K562 (cell line): ENCODE measurements around the gene TPBGL. TPM values are rescaled to one million over a fixed set of nuclear protein-coding genes. Genes with fewer than 3 reads are reported as not detected.
A peak's percentile ranks its signal among the peaks of the same experiment; 100 is the strongest.

Experiments used
- ATAC-seq: fragments of 200-7000 bp; cut with Tn5 transposase; 3 replicates; pipeline ENCODE4 v1.9.1; 2020; ENCODE audit warnings: moderate library complexity
- BruUV-seq: library from RNA; stranded (reverse); fragments of 400-500 nt; replicated peaks from 2 replicates; lab custom pipeline; 2021; lab: Mats Ljungman, UMichigan
- CTCF ChIA-PET: fragments of 300-600 bp; formaldehyde crosslinking; extraction: SDS; loops from one replicate; lab custom pipeline; 2021; ENCODE audit warnings: low intra/inter-chr PET ratio; lab: Yijun Ruan, JAX
- POLR2A ChIA-PET: fragments of 300-600, 350-650 bp; sonication (Branson Sonifier 250); formaldehyde crosslinking; extraction: SDS; loops from one replicate; lab custom pipeline; 2021; ENCODE audit warnings: antibody characterized with exemption, inconsistent platforms; lab: Yijun Ruan, JAX
- DNase-seq, 4 experiments: peaks; one replicate each; pipeline versions ENCODE4 v3.0.0 to v3.0.0-alpha.2; 2011 to 2018; ENCODE audit warnings: low spot score in 3 of 4, mixed read lengths in 3 of 4; ENCODE audit errors: extremely low read depth in 1 of 4
- FAIRE-seq: peaks from 2 replicates; lab custom pipeline; 2011; peaks lifted over from hg19 to GRCh38; lab: Jason Lieb, UNC
- H2AFZ ChIP-seq: 2 replicates; pipeline ENCODE4 v1.6.0; 2011; ENCODE audit warnings: low read depth, low read length, control low read depth, inconsistent platforms
- H3K27ac ChIP-seq: fragments of 200-600 bp; 3 replicates; pipeline ENCODE4 v1.8.0; 2011; ENCODE audit warnings: low read depth, mild to moderate bottlenecking, control low read depth, inconsistent platforms, low read length, moderate library complexity, mixed read lengths; ENCODE audit errors: extremely low read depth
- H3K27me3 ChIP-seq, 2 experiments: fragments of 300-600 bp in 1 of 2; 2 replicates in 1 of 2; 3 replicates in 1 of 2; pipeline versions ENCODE4 v1.6.0 to v1.8.0; 2011; ENCODE audit warnings: inconsistent platforms in 2 of 2, low read length in 2 of 2, mild to moderate bottlenecking in 1 of 2, mixed read lengths in 1 of 2, moderate library complexity in 1 of 2; ENCODE audit not compliant: control insufficient read depth in 2 of 2, insufficient read depth in 2 of 2
- H3K36me3 ChIP-seq: fragments of 300-600 bp; 3 replicates; pipeline ENCODE4 v1.8.0; 2011; ENCODE audit warnings: mild to moderate bottlenecking, low read length, inconsistent platforms; ENCODE audit not compliant: control insufficient read depth, insufficient read depth
- H3K4me1 ChIP-seq, 2 experiments: fragments of 200-600 bp in 1 of 2; replicated peaks in 1 of 2; 2 replicates in 1 of 2; 3 replicates in 1 of 2; pipeline versions ENCODE4 v1.5.1 to v1.8.0; 2011; ENCODE audit warnings: inconsistent platforms in 2 of 2, low read length in 2 of 2, mild to moderate bottlenecking in 1 of 2, mixed read lengths in 1 of 2, moderate library complexity in 1 of 2; ENCODE audit not compliant: control insufficient read depth in 2 of 2, insufficient read depth in 2 of 2
- H3K4me2 ChIP-seq: 2 replicates; pipeline ENCODE4 v1.6.1; 2011; ENCODE audit warnings: low read length, control low read depth, inconsistent platforms, mixed read lengths; ENCODE audit not compliant: insufficient read depth
- H3K4me3 ChIP-seq: fragments of 200-600 bp; sonication (generic), shearing (Covaris generic); 2 replicates; pipeline ENCODE4 v1.5.1; 2016; ENCODE audit warnings: control low read depth, inconsistent platforms
- H3K79me2 ChIP-seq: fragments of 200-600 bp; 3 replicates; pipeline ENCODE4 v1.8.0; 2011; ENCODE audit warnings: low read length, inconsistent platforms; ENCODE audit not compliant: control insufficient read depth, insufficient read depth
- H3K9ac ChIP-seq, 2 experiments: 2 replicates each; pipeline versions ENCODE4 v1.6.0 to v1.6.1; 2011; ENCODE audit warnings: low read depth in 2 of 2, low read length in 2 of 2, control low read depth in 1 of 2, inconsistent platforms in 1 of 2, mild to moderate bottlenecking in 1 of 2, mixed read lengths in 1 of 2; ENCODE audit not compliant: insufficient read depth in 1 of 2
- H3K9me1 ChIP-seq: one replicate; pipeline ENCODE4 v1.6.0; 2011; ENCODE audit warnings: inconsistent platforms, mild to moderate bottlenecking, low read length, moderate library complexity; ENCODE audit not compliant: control insufficient read depth, insufficient read depth
- H3K9me3 ChIP-seq: replicated peaks from 2 replicates; pipeline ENCODE4 v1.5.1; 2011; ENCODE audit warnings: low read depth, low read length, inconsistent platforms; ENCODE audit not compliant: control insufficient read depth, insufficient read depth
- H4K20me1 ChIP-seq: replicated peaks from 2 replicates; pipeline ENCODE4 v1.6.1; 2011; ENCODE audit warnings: low read length, inconsistent platforms, mixed read lengths; ENCODE audit not compliant: control insufficient read depth, insufficient read depth
- BCL6 ChIP-seq: fragments of 250-450 bp; sonication (Bioruptor Pico); IDR thresholded peaks from 2 replicates; pipeline ENCODE4 v1.4.0; 2020
- CBX3 ChIP-seq, 2 experiments: IDR thresholded peaks; 1 replicate in 1 of 2; 2 replicates in 1 of 2; pipeline ENCODE4 v1.6.1; 2012; ENCODE audit warnings: inconsistent platforms in 2 of 2, low read length in 2 of 2, borderline replicate concordance in 1 of 2, control low read depth in 1 of 2
- CXXC5 ChIP-seq: fragments of 250-450 bp; sonication (Bioruptor Pico); IDR thresholded peaks from 2 replicates; pipeline ENCODE4 v1.8.0; 2022; ENCODE audit warnings: inconsistent platforms, mild to moderate bottlenecking, moderate library complexity
- HMGXB4 ChIP-seq: sonication (generic); formaldehyde crosslinking; IDR thresholded peaks from 2 replicates; pipeline ENCODE4 v1.8.1; 2023; ENCODE audit warnings: mild to moderate bottlenecking, missing genetic modification reagents
- ZNF507 ChIP-seq: conservative IDR thresholded peaks from 2 replicates; pipeline ENCODE4 v1.6.1; 2017; ENCODE audit warnings: missing genetic modification characterization, missing compliant biosample characterization
- in situ Hi-C: fragments of 300-500 bp; cut with MboI; formaldehyde crosslinking; loops from 4 replicates; pipeline ENCODE4 v1.15.0; 2018; ENCODE audit warnings: inconsistent platforms, mixed read lengths
- intact Hi-C: fragments of 100-400 bp; cut with micrococcal nuclease; formaldehyde crosslinking; loops from 2 replicates; pipeline ENCODE4 v1.14.2; 2022
- polyA plus RNA-seq, 8 experiments: library from polyadenylated mRNA; depleted of rRNA in 4 of 8; stranded (reverse) in 5 of 8; unstranded in 3 of 8; fragments of >200 nt; fragmentation: Nextera tagmentation in 2 of 8; fragmentation: Illumina TruSeq in 1 of 8; extraction: Ambion mirVana in 2 of 8; extraction: Trizol in 1 of 8; gene quantifications; 2 replicates each; pipeline versions ENCODE4 v1.2.1 to v1.2.3, GENCODE V29; 2011 to 2014; ENCODE audit warnings: inconsistent platforms in 1 of 8, missing spikeins in 1 of 8
- total RNA-seq, 7 experiments: library from RNA; depleted of rRNA in 6 of 7; stranded (reverse); fragments of >200 nt in 6 of 7; fragmentation: Illumina TruSeq in 2 of 7; extraction: Trizol in 2 of 7; gene quantifications; 2 replicates each; pipeline versions ENCODE4 v1.2.1 to v1.2.3, GENCODE V29; 2011 to 2021; ENCODE audit warnings: low replicate concordance in 1 of 7

TPBGL gene
- total and polyA plus RNA-seq, 9 of the 15 experiments (the other 6 are each of a cell fraction or from before 2014, with no cell fraction given): 0.04 to 0.11 (median 0.06) TPM; not detected in 6

- TF ChIP-seq CXXC5 (CRISPR knock-in tag) (no peak), ZNF507 (tag) (peak; percentile 93), BCL6 (no peak), CBX3 (IDR thresholded peaks at IDR 0.05; ENCODE audit: borderline replicate concordance in 1 of 2, low read length in 2 of 2) (no peak), HMGXB4 (CRISPR knock-in tag) (no peak)
- intact Hi-C loops (no loop called here), in situ Hi-C loops (no loop called here)
- no peaks in the 10 kb centered on the region for H3K79me2 ChIP-seq
- H3K9me3 ChIP-seq: peaks cover 2% of the 10 kb centered on the region; the same call in 1 of the 2 replicates
- ChIA-PET CTCF (interaction anchor here (0.6 to 0.7 kb wide), 2 partner anchors 206 to 553 kb away, joined by 3 read pairs; no protein-coding TSS in a partner anchor), POLR2A (no interaction called here)
- no peaks in the 10 kb centered on the region for H4K20me1 ChIP-seq
- H3K9me1 ChIP-seq: no peaks in the 10 kb centered on the region
- FAIRE-seq: no peak
- no peaks in the 10 kb centered on the region for H3K36me3 ChIP-seq
- no peak for DNase-seq
- BruUV-seq: no TSS peak
- H3K27me3 ChIP-seq: no peaks in the 10 kb centered on the region
- H2AFZ ChIP-seq: no peak overlapping the region
- H3K27ac ChIP-seq: no peak overlapping the region
- H3K4me1 ChIP-seq: no peaks in the 10 kb centered on the region
- no peak overlapping the region for H3K9ac ChIP-seq
- no peak for ATAC-seq
- H3K4me2 ChIP-seq: no peak overlapping the region
- no peak overlapping the region for H3K4me3 ChIP-seq
These were observed 13.8 kb downstream of the TPBGL start for GRCh38 chr11:75254326-75254725.
